ENCODE data around the gene SSPN. TPM values are rescaled to one million over a fixed set of nuclear protein-coding genes. Genes with fewer than 3 reads are reported as not detected.

Gene SSPN
- total and polyA plus RNA-seq, 9 of the 15 experiments (the other 6 are each of a cell fraction or from before 2014, with no cell fraction given) = 0.40 TPM; not detected in 8

GRCh38 chr12:26264215-26264838 lies 69.0 kb downstream of the SSPN start:
- FAIRE-seq (no peak), ATAC-seq (no peak)

GRCh38 chr12:26265606-26266005 lies 70.2 kb downstream of the SSPN start:
- FAIRE-seq (no peak), ATAC-seq (no peak), DNase-seq (ENCODE audit: extremely low read depth in 1 of 4, low spot score in 3 of 4) (no peak)
- POLR2A ChIA-PET = no interaction called here
- H3K9ac ChIP-seq (ENCODE audit: insufficient read depth in 1 of 2, low read depth in 2 of 2, low read length in 2 of 2) = no peak overlapping the region
- TF ChIP-seq ZNF23 (CRISPR knock-in tag; IDR thresholded peaks at IDR 0.05) (no peak), KAT7 (CRISPR knock-in tag; IDR thresholded peaks at IDR 0.05; ENCODE audit: borderline replicate concordance) (no peak)
- intact Hi-C loops (cut with micrococcal nuclease) = no loop called here
- no peak overlapping the region for H2AFZ ChIP-seq (ENCODE audit: low read depth, low read length)
- CTCF ChIA-PET (ENCODE audit: low intra/inter-chr PET ratio) = no interaction called here
- H3K36me3 ChIP-seq (ENCODE audit: control insufficient read depth, insufficient read depth, low read length) = no peaks in the 10 kb centered on the region
- H3K4me3 ChIP-seq = no peak overlapping the region
- no peaks in the 10 kb centered on the region for H3K9me3 ChIP-seq (replicated peaks; ENCODE audit: control insufficient read depth, insufficient read depth, low read depth, low read length)
- H3K4me2 ChIP-seq (ENCODE audit: insufficient read depth, low read length) = no peak overlapping the region
- no peaks in the 10 kb centered on the region for H3K27me3 ChIP-seq (ENCODE audit: control insufficient read depth in 2 of 2, insufficient read depth in 2 of 2, low read length in 2 of 2)
- in situ Hi-C loops (cut with MboI) = no loop called here
- H3K27ac ChIP-seq (ENCODE audit: extremely low read depth, low read depth, low read length) = no peak overlapping the region
- H3K4me1 ChIP-seq (replicated peaks in 1 of 2; ENCODE audit: control insufficient read depth in 2 of 2, insufficient read depth in 2 of 2, low read length in 2 of 2) = peaks cover 0 to under 1% of the 10 kb centered on the region in 2 experiments; a peak in 2 of 5 replicates
- H3K9me1 ChIP-seq (ENCODE audit: control insufficient read depth, insufficient read depth, low read length) = no peaks in the 10 kb centered on the region
- no peaks in the 10 kb centered on the region for H4K20me1 ChIP-seq (replicated peaks; ENCODE audit: control insufficient read depth, insufficient read depth, low read length)
- H3K79me2 ChIP-seq (ENCODE audit: control insufficient read depth, insufficient read depth, low read length) = no peaks in the 10 kb centered on the region
- BruUV-seq (replicated peaks) = no TSS peak

More at GRCh38 chr12:26264215-26264838, 69.0 kb downstream of the SSPN start:
- ChIA-PET CTCF (ENCODE audit: low intra/inter-chr PET ratio) (no interaction called here), POLR2A (interaction anchor here (0.5 to 1.2 kb wide), 4 partner anchors 11 to 985 kb away, joined by 3 read pairs; no protein-coding TSS in a partner anchor)
- in situ Hi-C loops (cut with MboI) = no loop called here
- Histone ChIP-seq H3K27ac (ENCODE audit: extremely low read depth, low read depth, low read length) (no peak overlapping the region), H3K9ac (ENCODE audit: insufficient read depth in 1 of 2, low read depth in 2 of 2, low read length in 2 of 2) (no peak overlapping the region), H3K9me3 (replicated peaks; ENCODE audit: control insufficient read depth, insufficient read depth, low read depth, low read length) (no peaks in the 10 kb centered on the region), H3K4me2 (ENCODE audit: insufficient read depth, low read length) (no peak overlapping the region), H3K79me2 (ENCODE audit: control insufficient read depth, insufficient read depth, low read length) (no peaks in the 10 kb centered on the region), H4K20me1 (replicated peaks; ENCODE audit: control insufficient read depth, insufficient read depth, low read length) (no peaks in the 10 kb centered on the region), H3K27me3 (ENCODE audit: control insufficient read depth in 2 of 2, insufficient read depth in 2 of 2, low read length in 2 of 2) (no peaks in the 10 kb centered on the region), H3K9me1 (ENCODE audit: control insufficient read depth, insufficient read depth, low read length) (no peaks in the 10 kb centered on the region), H2AFZ (ENCODE audit: low read depth, low read length) (no peak overlapping the region), H3K36me3 (ENCODE audit: control insufficient read depth, insufficient read depth, low read length) (no peaks in the 10 kb centered on the region), H3K4me1 (replicated peaks in 1 of 2; ENCODE audit: control insufficient read depth in 2 of 2, insufficient read depth in 2 of 2, low read length in 2 of 2) (no peaks in the 10 kb centered on the region), H3K4me3 (no peak overlapping the region)
- intact Hi-C loops (cut with micrococcal nuclease) = no loop called here
- BruUV-seq (replicated peaks) = no TSS peak
- TF ChIP-seq ZKSCAN3 (CRISPR knock-in tag; IDR thresholded peaks at IDR 0.05) (no peak), CEBPB (tag; IDR thresholded peaks at IDR 0.05) (peak; percentile 61), ZNF766 (CRISPR knock-in tag; conservative IDR thresholded peaks at IDR 0.05) (no peak), CEBPG (CRISPR knock-in tag; IDR thresholded peaks at IDR 0.05) (no peak), CEBPG (tag; conservative IDR thresholded peaks at IDR 0.05 in 1 of 2, IDR thresholded peaks at IDR 0.05 in 1 of 2) (peak; percentile 47 to 52)
- 0% methylated on average over 2 of the region's 2 CpGs for WGBS (ENCODE audit: insufficient coverage, low coverage, missing lambda C conversion rate)
- no peak for DNase-seq (ENCODE audit: extremely low read depth in 1 of 4, low spot score in 3 of 4)

Measured in K562 (cell line).